ENCODE results near the gene TSNAX.

GRCh38 chr1:231518485-231519034 is 9.9 kb upstream of the TSNAX start:
- no peak for TF ChIP-seq POLR2AphosphoS5 (IDR thresholded peaks at IDR 0.05)
- no peak for TF ChIP-seq EP300 (IDR thresholded peaks at IDR 0.05)
- no peak for TF ChIP-seq CTCF (IDR thresholded peaks at IDR 0.05)

All from sigmoid colon (tissue), 4 donors.